Measurements from ENCODE around the gene S100PBP. TPM values are rescaled to one million over a fixed set of nuclear protein-coding genes. Genes with fewer than 3 reads are reported as not detected.

S100PBP gene
- total RNA-seq, 1 experiment from 2014 or later, result 50.1 TPM

DNA sequence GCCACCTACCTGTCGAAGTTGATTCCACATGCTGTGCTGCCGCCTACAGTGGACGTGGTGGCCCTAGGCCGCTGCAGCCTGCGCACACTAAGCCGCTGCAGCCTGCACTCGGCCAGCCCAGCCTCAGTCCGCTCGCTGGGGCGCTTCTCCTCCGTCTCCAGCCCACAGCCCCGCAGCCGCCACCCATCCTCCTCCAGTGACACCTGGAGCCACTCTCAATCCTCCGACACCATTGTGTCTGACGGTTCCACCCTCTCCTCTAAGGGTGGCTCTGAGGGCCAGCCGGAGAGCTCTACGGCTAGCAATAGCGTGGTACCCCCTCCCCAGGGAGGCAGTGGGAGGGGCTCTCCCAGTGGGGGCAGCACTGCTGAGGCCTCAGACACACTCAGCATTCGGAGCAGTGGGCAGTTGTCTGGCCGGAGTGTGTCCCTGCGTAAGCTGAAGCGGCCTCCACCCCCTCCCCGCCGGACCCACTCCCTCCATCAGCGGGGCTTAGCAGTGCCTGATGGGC, 47.2 kb upstream of the S100PBP start:
- H3K4me1 ChIP-seq (ENCODE audit: insufficient read depth, low read length), result no peaks in the 10 kb centered on the region; the same call in 1 of the 2 replicates
- peak overlapping the region in 1 of 3 experiments; percentile 29; a peak in 1 of 7 replicates for H3K27ac Mint-ChIP-seq

More for the DNA sequence above, 47.2 kb upstream of the S100PBP start:
- Histone ChIP-seq H3K9me3 (ENCODE audit: control insufficient read depth, low read depth, low read length) (no peaks in the 10 kb centered on the region), H3K56ac (ENCODE audit: insufficient read length, low read depth, low read length) (no peak overlapping the region), H3K4ac (ENCODE audit: low read depth, low read length) (no peak overlapping the region), H4K5ac (ENCODE audit: insufficient read length, low read depth, low read length) (no peak overlapping the region), H3T11ph (ENCODE audit: low read length) (no peak overlapping the region), H3K23ac (ENCODE audit: insufficient read length, low read depth, low read length) (no peak overlapping the region), H2BK20ac (ENCODE audit: low read depth, low read length, poor library complexity, severe bottlenecking) (no peak overlapping the region), H4K91ac (ENCODE audit: insufficient read length, low read depth, low read length) (no peak overlapping the region), H2BK12ac (ENCODE audit: insufficient read length, low read depth, low read length) (no peak overlapping the region), H2BK120ac (ENCODE audit: low read depth, low read length, poor library complexity, severe bottlenecking) (no peak overlapping the region), H3K27ac (ENCODE audit: insufficient read length, low read depth, low read length) (no peak overlapping the region), H2BK15ac (ENCODE audit: low read depth, low read length) (no peak overlapping the region), H2AK5ac (ENCODE audit: insufficient read length, low read length) (no peak overlapping the region), H3K27me3 (ENCODE audit: insufficient read depth, low read length) (no peaks in the 10 kb centered on the region), H4K8ac (replicated peaks; ENCODE audit: insufficient read length, low read depth, low read length) (no peak overlapping the region), H3K23me2 (ENCODE audit: insufficient read length, low read depth, low read length, poor library complexity, severe bottlenecking) (peaks cover 10% of the 10 kb centered on the region), H3K14ac (ENCODE audit: insufficient read depth, low read length) (no peak overlapping the region; the same call in 1 of the 2 replicates), H4K20me1 (ENCODE audit: control insufficient read depth, insufficient read depth, insufficient read length) (no peaks in the 10 kb centered on the region), H3K79me2 (ENCODE audit: insufficient read depth, low read length) (peaks cover 5% of the 10 kb centered on the region; the same call in 1 of the 2 replicates), H3K9ac (ENCODE audit: extremely low read depth, insufficient read length, low read length) (no peak overlapping the region), H3K79me1 (ENCODE audit: insufficient read depth, low read depth, low read length, poor library complexity, severe bottlenecking) (no peaks in the 10 kb centered on the region), H3K4me2 (ENCODE audit: insufficient read depth, insufficient read length, low read length) (no peak overlapping the region), H2BK5ac (ENCODE audit: insufficient read length, low read length) (no peak overlapping the region), H2AFZ (ENCODE audit: low read length) (no peak overlapping the region), H3K18ac (ENCODE audit: insufficient read length, low read depth, low read length) (no peak overlapping the region)
- H3K9me3 Mint-ChIP-seq, result no peaks in the 10 kb centered on the region
- H3K4me1 Mint-ChIP-seq, result peaks cover 40 to 68% of the 10 kb centered on the region in 2 experiments
- TF ChIP-seq, protein P1, sequence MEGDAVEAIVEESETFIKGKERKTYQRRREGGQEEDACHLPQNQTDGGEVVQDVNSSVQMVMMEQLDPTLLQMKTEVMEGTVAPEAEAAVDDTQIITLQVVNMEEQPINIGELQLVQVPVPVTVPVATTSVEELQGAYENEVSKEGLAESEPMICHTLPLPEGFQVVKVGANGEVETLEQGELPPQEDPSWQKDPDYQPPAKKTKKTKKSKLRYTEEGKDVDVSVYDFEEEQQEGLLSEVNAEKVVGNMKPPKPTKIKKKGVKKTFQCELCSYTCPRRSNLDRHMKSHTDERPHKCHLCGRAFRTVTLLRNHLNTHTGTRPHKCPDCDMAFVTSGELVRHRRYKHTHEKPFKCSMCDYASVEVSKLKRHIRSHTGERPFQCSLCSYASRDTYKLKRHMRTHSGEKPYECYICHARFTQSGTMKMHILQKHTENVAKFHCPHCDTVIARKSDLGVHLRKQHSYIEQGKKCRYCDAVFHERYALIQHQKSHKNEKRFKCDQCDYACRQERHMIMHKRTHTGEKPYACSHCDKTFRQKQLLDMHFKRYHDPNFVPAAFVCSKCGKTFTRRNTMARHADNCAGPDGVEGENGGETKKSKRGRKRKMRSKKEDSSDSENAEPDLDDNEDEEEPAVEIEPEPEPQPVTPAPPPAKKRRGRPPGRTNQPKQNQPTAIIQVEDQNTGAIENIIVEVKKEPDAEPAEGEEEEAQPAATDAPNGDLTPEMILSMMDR (conservative IDR thresholded peaks at IDR 0.05), result no peak
- H3K36me3 Mint-ChIP-seq (ENCODE audit: insufficient read depth in 1 of 3, low read depth in 3 of 3), result peaks cover 12 to 55% (median 55%) of the 10 kb centered on the region in 3 experiments
- no peaks in the 10 kb centered on the region for H3K27me3 Mint-ChIP-seq (ENCODE audit: low read depth)
- no CpG with 5 or more reads among the region's 25 CpGs for WGBS (ENCODE audit: extremely low coverage, insufficient read length, low lambda C conversion rate)
- no peak overlapping the region; a peak in 1 of 5 replicates for H3K4me3 Mint-ChIP-seq
- DNase-seq, result peak; percentile 40
